ENCODE results near the gene NEK10. TPM values are rescaled to one million over a fixed set of nuclear protein-coding genes. Genes with fewer than 3 reads are reported as not detected.

NEK10 gene
- total and polyA plus RNA-seq, 9 of the 15 experiments (the other 6 are each of a cell fraction or from before 2014, with no cell fraction given): 0.07 TPM; not detected in 8

- 2% methylated on average over 3 of the region's 3 CpGs for WGBS (ENCODE audit: insufficient coverage, low coverage, missing lambda C conversion rate)
- intact Hi-C loops (cut with micrococcal nuclease) (no loop called here), in situ Hi-C loops (cut with MboI) (no loop called here)
- Histone ChIP-seq H3K4me1 (replicated peaks in 1 of 2; ENCODE audit: control insufficient read depth in 2 of 2, insufficient read depth in 2 of 2, low read length in 2 of 2) (no peaks in the 10 kb centered on the region), H3K9ac (ENCODE audit: insufficient read depth in 1 of 2, low read depth in 2 of 2, low read length in 2 of 2) (no peak overlapping the region), H3K9me3 (replicated peaks; ENCODE audit: control insufficient read depth, insufficient read depth, low read depth, low read length) (peaks cover under 1% of the 10 kb centered on the region; the same call in 1 of the 2 replicates), H3K79me2 (ENCODE audit: control insufficient read depth, insufficient read depth, low read length) (no peaks in the 10 kb centered on the region), H3K4me2 (ENCODE audit: insufficient read depth, low read length) (no peak overlapping the region), H3K9me1 (ENCODE audit: control insufficient read depth, insufficient read depth, low read length) (no peaks in the 10 kb centered on the region), H3K4me3 (no peak overlapping the region), H3K27ac (ENCODE audit: extremely low read depth, low read depth, low read length) (no peak overlapping the region), H4K20me1 (replicated peaks; ENCODE audit: control insufficient read depth, insufficient read depth, low read length) (no peaks in the 10 kb centered on the region), H3K27me3 (ENCODE audit: control insufficient read depth in 2 of 2, insufficient read depth in 2 of 2, low read length in 2 of 2) (no peaks in the 10 kb centered on the region), H2AFZ (ENCODE audit: low read depth, low read length) (no peak overlapping the region), H3K36me3 (ENCODE audit: control insufficient read depth, insufficient read depth, low read length) (no peaks in the 10 kb centered on the region)
- ChIA-PET POLR2A (no interaction called here), CTCF (ENCODE audit: low intra/inter-chr PET ratio) (no interaction called here)
- no TSS peak for BruUV-seq (replicated peaks)
- no peak for DNase-seq (ENCODE audit: extremely low read depth in 1 of 4, low spot score in 3 of 4)
- no peak for FAIRE-seq
- no peak for ATAC-seq
- TF ChIP-seq ELF1 (tag; IDR thresholded peaks at IDR 0.05): no peak
- no peak for TF ChIP-seq BDP1 (IDR thresholded peaks at IDR 0.05; ENCODE audit: insufficient read depth, insufficient read length)
- no peak for TF ChIP-seq POU5F1 (IDR thresholded peaks at IDR 0.05; ENCODE audit: borderline replicate concordance, low read depth, low read length, partially characterized antibody)
- no peak for TF ChIP-seq KDM1A (IDR thresholded peaks at IDR 0.05)
- TF ChIP-seq CBX5 (IDR thresholded peaks at IDR 0.05; ENCODE audit: borderline replicate concordance, low read depth): no peak
These were observed 223.5 kb downstream of the NEK10 start for GRCh38 chr3:27145719-27146118.

DNA sequence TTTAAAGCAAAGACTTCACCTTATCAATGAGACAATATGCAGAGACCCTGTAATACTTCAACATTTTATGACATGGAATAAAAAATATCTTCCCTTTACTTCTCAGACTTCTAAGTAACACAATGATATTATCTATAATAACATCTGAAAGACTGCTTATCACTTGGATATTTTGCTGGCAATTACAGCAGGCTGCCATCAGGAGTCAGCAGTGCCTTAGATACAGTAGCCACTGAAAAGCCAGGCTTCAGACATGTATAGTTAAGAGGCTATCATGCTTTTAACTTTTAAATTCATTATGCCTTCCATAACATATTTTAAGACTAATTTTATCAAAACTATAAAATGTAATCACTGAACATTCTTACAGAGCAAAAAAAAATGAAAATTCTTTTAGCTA lies 227.5 kb downstream of the NEK10 start:
- no peak overlapping the region for H3K9ac ChIP-seq (ENCODE audit: insufficient read depth in 1 of 2, low read depth in 2 of 2, low read length in 2 of 2)
- no peaks in the 10 kb centered on the region for H3K79me2 ChIP-seq (ENCODE audit: control insufficient read depth, insufficient read depth, low read length)
- in situ Hi-C loops (cut with MboI) (no loop called here), intact Hi-C loops (cut with micrococcal nuclease) (no loop called here)
- no peak overlapping the region for H2AFZ ChIP-seq (ENCODE audit: low read depth, low read length)
- ChIA-PET CTCF (ENCODE audit: low intra/inter-chr PET ratio) (no interaction called here), POLR2A (no interaction called here)
- TF ChIP-seq ZNF583 (CRISPR knock-in tag; IDR thresholded peaks at IDR 0.05) (no peak), NR1H2 (CRISPR knock-in tag; IDR thresholded peaks at IDR 0.05) (no peak), ZNF395 (CRISPR knock-in tag; IDR thresholded peaks at IDR 0.05) (no peak)
- H3K9me3 ChIP-seq (replicated peaks; ENCODE audit: control insufficient read depth, insufficient read depth, low read depth, low read length): no peaks in the 10 kb centered on the region
- no peak overlapping the region for H3K4me2 ChIP-seq (ENCODE audit: insufficient read depth, low read length)
- H3K36me3 ChIP-seq (ENCODE audit: control insufficient read depth, insufficient read depth, low read length): no peaks in the 10 kb centered on the region
- H3K9me1 ChIP-seq (ENCODE audit: control insufficient read depth, insufficient read depth, low read length): no peaks in the 10 kb centered on the region
- BruUV-seq (replicated peaks): no TSS peak
- no peak overlapping the region for H3K27ac ChIP-seq (ENCODE audit: extremely low read depth, low read depth, low read length)
- no peaks in the 10 kb centered on the region for H3K4me1 ChIP-seq (replicated peaks in 1 of 2; ENCODE audit: control insufficient read depth in 2 of 2, insufficient read depth in 2 of 2, low read length in 2 of 2)
- FAIRE-seq: no peak
- ATAC-seq: no peak
- no peak for DNase-seq (ENCODE audit: extremely low read depth in 1 of 4, low spot score in 3 of 4)
- H3K4me3 ChIP-seq: no peak overlapping the region
- no peaks in the 10 kb centered on the region for H4K20me1 ChIP-seq (replicated peaks; ENCODE audit: control insufficient read depth, insufficient read depth, low read length)
- H3K27me3 ChIP-seq (ENCODE audit: control insufficient read depth in 2 of 2, insufficient read depth in 2 of 2, low read length in 2 of 2): no peaks in the 10 kb centered on the region
